Hepatocyte (in vitro differentiated cells): ENCODE measurements around the gene VWA7.

Experiments used
- EZH2 ChIP-seq: fragments of 200-600 bp; sonication (generic); IDR thresholded peaks from 2 replicates; pipeline ENCODE4 v1.6.1; 2016; ENCODE audit warnings: antibody characterized with exemption, mild to moderate bottlenecking, borderline replicate concordance
- EZH2phosphoT487 ChIP-seq: fragments of 200-600 bp; sonication (generic); IDR thresholded peaks from one replicate; pipeline ENCODE4 v1.6.1; 2018; ENCODE audit warnings: antibody characterized with exemption, mild to moderate bottlenecking, low read depth, moderate library complexity; ENCODE audit not compliant: unreplicated experiment, severe bottlenecking
- TF ChIP-seq, protein P1 (sequence below): fragments of 200-600 bp; sonication (generic); IDR thresholded peaks from 2 replicates; pipeline ENCODE4 v1.5.1; 2016; ENCODE audit warnings: antibody characterized with exemption, mild to moderate bottlenecking; ENCODE audit not compliant: poor library complexity

DNA sequence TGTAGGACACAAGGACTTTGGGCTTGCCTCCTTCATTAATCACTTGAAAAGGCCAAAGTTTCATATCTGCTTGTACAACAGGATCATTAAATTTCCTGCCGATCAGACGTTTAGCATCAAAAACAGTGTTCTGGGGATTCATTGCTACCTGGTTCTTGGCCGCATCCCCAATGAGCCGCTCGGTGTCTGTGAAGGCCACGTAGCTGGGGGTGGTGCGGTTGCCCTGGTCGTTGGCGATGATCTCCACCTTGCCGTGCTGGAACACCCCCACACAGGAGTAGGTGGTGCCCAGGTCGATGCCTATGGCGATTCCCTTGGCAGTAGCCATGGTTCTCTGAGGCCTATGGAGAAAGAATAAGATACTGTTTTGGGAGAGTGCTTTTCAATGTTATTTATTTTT is 34.5 kb upstream of the VWA7 start:
- TF ChIP-seq, protein P1, sequence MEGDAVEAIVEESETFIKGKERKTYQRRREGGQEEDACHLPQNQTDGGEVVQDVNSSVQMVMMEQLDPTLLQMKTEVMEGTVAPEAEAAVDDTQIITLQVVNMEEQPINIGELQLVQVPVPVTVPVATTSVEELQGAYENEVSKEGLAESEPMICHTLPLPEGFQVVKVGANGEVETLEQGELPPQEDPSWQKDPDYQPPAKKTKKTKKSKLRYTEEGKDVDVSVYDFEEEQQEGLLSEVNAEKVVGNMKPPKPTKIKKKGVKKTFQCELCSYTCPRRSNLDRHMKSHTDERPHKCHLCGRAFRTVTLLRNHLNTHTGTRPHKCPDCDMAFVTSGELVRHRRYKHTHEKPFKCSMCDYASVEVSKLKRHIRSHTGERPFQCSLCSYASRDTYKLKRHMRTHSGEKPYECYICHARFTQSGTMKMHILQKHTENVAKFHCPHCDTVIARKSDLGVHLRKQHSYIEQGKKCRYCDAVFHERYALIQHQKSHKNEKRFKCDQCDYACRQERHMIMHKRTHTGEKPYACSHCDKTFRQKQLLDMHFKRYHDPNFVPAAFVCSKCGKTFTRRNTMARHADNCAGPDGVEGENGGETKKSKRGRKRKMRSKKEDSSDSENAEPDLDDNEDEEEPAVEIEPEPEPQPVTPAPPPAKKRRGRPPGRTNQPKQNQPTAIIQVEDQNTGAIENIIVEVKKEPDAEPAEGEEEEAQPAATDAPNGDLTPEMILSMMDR, result no peak
- TF ChIP-seq EZH2phosphoT487 (no peak), EZH2 (no peak)
